Transverse colon (tissue), 3 donors: ENCODE data around the gene ACTA1.

Source experiments
- CTCF ChIP-seq, 5 experiments: fragments of 200-600 bp in 3 of 5; fragments of 450-650 bp in 2 of 5; sonication (generic) in 3 of 5; IDR thresholded peaks; 1 replicate in 2 of 5; 2 replicates in 3 of 5; pipeline ENCODE4 v1.5.1; 2016 to 2017; ENCODE audit warnings: antibody characterized with exemption in 5 of 5, inconsistent platforms in 3 of 5, mild to moderate bottlenecking in 2 of 5, moderate library complexity in 1 of 5
- EP300 ChIP-seq: sonication (generic); formaldehyde crosslinking; IDR thresholded peaks from one replicate; pipeline ENCODE4 v1.6.1; 2017; ENCODE audit warnings: antibody characterized with exemption, low read depth

- TF ChIP-seq CTCF (IDR thresholded peaks at IDR 0.05): no peak
- TF ChIP-seq EP300: no peak
Observed at GRCh38 chr1:229448845-229449244, 15.0 kb upstream of the ACTA1 start.
